Stomach (tissue), 9 donors: ENCODE data around the gene MRPL14. TPM values are rescaled to one million over a fixed set of nuclear protein-coding genes. Genes with fewer than 3 reads are reported as not detected.
A peak's percentile ranks its signal among the peaks of the same experiment; 100 is the strongest.
"Not testable (repeated sequence)": the region's sequence is repeated elsewhere in the genome, so short reads cannot be mapped to it uniquely, and the experiment has no call there.

Experiments
- DNase-seq, 2 donors: peaks; one replicate each; pipeline versions ENCODE4 v3.0.0 to v3.0.0-alpha.2; 2013 to 2019
- H3K27ac ChIP-seq, 5 donors: fragments of 200-600 bp in 4 of 5; sonication (generic) in 4 of 5; one replicate each; pipeline ENCODE4 v1.5.1; 2013 to 2019; ENCODE audit warnings: mild to moderate bottlenecking in 1 of 5, moderate library complexity in 1 of 5
- H3K27me3 ChIP-seq, 3 donors: fragments of 200-600 bp; sonication (generic); one replicate each; pipeline ENCODE4 v1.5.1; 2017 to 2019; ENCODE audit warnings: mixed run types in 1 of 3
- H3K36me3 ChIP-seq, 4 donors: fragments of 200-600 bp; sonication (generic); 1 replicate in 3 of 4; 2 replicates in 1 of 4; pipeline ENCODE4 v1.5.1; 2016 to 2019
- H3K4me1 ChIP-seq, 4 donors: fragments of 200-600 bp; sonication (generic); one replicate each; pipeline ENCODE4 v1.5.1; 2016 to 2019
- H3K4me3 ChIP-seq, 4 donors: fragments of 200-600 bp; sonication (generic) in 3 of 4; one replicate each; pipeline ENCODE4 v1.5.1; 2016 to 2019; ENCODE audit warnings: mild to moderate bottlenecking in 1 of 4
- H3K9me3 ChIP-seq, 4 donors: fragments of 200-600 bp; sonication (generic); one replicate each; pipeline ENCODE4 v1.5.1; 2016 to 2019
- CTCF ChIP-seq, 7 experiments: fragments of 450-650 bp in 4 of 7; fragments of 200-600 bp in 3 of 7; sonication (generic) in 3 of 7; IDR thresholded peaks; one replicate each; pipeline ENCODE4 v1.5.1; 2016 to 2019; ENCODE audit warnings: antibody characterized with exemption in 7 of 7, control low read depth in 2 of 7, mild to moderate bottlenecking in 1 of 7
- EP300 ChIP-seq: sonication (generic); formaldehyde crosslinking; IDR thresholded peaks from one replicate; pipeline ENCODE4 v1.6.1; 2017; ENCODE audit warnings: antibody characterized with exemption
- POLR2A ChIP-seq, 4 donors: fragments of 450-650 bp; IDR thresholded peaks; one replicate each; pipeline ENCODE4 v1.6.1; 2016; ENCODE audit warnings: antibody characterized with exemption in 4 of 4, control low read depth in 2 of 4, mild to moderate bottlenecking in 1 of 4, moderate library complexity in 1 of 4
- POLR2AphosphoS5 ChIP-seq, 3 donors: sonication (generic); formaldehyde crosslinking; IDR thresholded peaks; one replicate each; pipeline ENCODE4 v1.6.1; 2016; ENCODE audit warnings: antibody characterized with exemption in 3 of 3
- WGBS, 5 donors: extraction: QIAGEN DNeasy Blood & Tissue Kit in 3 of 5; methylation state at CpG; one replicate each; pipeline versions ENCODE4 v1.1.5 to v1.1.7; 2013 to 2018; 5-methylcytosine and 5-hydroxymethylcytosine counted together
- intact Hi-C: fragments of 100-400 bp; cut with DNase I; formaldehyde crosslinking; loops from one replicate; pipeline ENCODE4 v1.15.1; 2023; ENCODE audit warnings: low total_unique reads
- polyA plus RNA-seq, 3 donors: library from polyadenylated mRNA; stranded (reverse); fragments of 200-250 nt; gene quantifications; one replicate each; pipeline ENCODE4 v1.2.3, GENCODE V29; 2013
- total RNA-seq, 5 donors: library from RNA; depleted of rRNA; stranded (reverse); fragments of >200 nt; gene quantifications; one replicate each; pipeline versions ENCODE4 v1.1.0 to v1.2.3, GENCODE V29; 2014 to 2016
- donor health status: healthy with polysubstance abuse.
- donor health status: Bipolar disorder and iron deficiency.
- donor health status: healthy.

MRPL14 gene
- total and polyA plus RNA-seq, 8 donors = 17.0 to 82.3 (median 57.0) TPM

DNA sequence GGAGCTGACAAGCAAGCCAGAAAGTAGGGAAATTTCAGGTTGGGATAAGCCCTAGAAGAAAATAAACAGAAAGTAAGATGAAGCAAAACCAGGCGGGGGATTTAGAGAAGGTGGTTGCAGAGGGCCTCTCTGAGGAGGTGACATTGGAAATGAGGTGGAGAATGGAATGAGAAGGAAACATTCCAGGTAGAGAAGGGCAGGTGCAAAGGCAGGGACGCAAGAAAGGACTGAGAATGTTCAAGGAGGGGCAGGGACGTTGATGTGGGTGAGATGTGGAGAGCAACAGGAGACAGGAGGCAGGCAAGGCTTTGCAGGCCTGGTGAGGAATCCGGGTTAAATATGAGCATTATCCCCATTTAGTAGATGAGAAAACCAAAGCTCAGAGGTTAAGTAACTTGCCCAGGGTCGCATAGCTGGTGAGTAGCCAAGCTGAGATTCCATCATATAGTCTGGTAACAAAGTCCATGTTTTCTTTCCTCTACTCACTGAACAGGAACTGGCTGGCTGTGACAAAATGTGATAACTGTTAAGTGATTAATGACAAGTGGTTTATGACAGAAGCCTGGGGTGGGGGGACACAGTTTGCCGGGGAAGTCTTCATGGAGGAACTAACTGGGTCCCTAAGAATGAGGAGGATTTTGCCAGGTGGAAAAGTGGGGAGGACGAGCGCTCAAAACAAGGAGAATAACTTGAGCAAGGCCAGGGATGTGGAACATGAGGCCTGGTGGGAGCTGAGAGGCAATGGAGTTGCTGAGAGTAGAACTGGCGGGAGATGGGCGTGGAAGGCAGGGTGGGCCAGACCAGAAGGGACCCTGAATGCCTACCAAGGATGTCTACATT, 32.6 kb downstream of the MRPL14 start:
- no peak for TF ChIP-seq EP300
- Histone ChIP-seq H3K9me3 (no peaks in the 10 kb centered on the region), H3K4me3 (no peak overlapping the region), H3K4me1 (peaks cover 5 to 22% (median 6%) of the 10 kb centered on the region in 4 donors), H3K27ac (peak overlapping the region in 3 of 5 donors; percentile 28 to 49 (median 30)), H3K36me3 (peaks cover 0 to 14% (median 4%) of the 10 kb centered on the region in 4 donors), H3K27me3 (no peaks in the 10 kb centered on the region)
- peak in 1 of 2 donors; percentile 83 for DNase-seq
- 50 to 63% (median 59%) methylated on average over 10 of the region's 10 CpGs for WGBS, 5 donors
- intact Hi-C loops = loop anchor here (5.0 kb wide), 1 partner anchor 58 kb away; no protein-coding TSS in a partner anchor

DNA sequence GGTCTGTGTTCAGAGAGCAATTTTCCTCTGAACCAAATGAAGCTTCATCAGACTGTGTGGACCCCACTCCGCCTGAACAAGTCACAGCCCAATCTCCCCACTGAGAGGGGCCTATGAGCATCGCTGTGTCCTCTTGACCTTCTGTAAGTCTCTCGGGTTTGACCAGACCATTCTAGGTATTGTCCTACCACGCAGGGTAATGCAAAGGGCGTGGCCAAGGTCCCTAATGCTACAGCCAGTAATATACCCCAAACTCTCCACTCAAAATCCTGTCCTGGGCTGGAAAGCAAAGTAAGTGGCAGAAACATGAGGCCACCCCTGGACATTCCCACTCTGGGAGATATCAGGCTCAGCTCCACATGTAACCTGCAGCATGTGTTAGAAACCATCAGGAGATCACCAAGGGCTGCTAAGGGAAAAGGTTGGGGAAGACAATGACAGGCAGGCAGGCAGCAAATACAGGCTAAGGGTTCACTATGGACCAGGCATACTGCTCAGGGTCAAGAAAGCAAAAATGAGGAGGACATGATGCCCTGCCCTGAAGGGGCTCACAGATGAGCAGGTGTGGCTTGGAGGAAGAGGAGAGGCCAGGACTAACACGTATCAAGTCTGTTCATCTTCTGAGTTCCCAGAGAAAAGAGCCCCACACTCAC, 33.4 kb downstream of the MRPL14 start:
- WGBS, 5 donors = 81 to 92% (median 82%) methylated on average over 6 of the region's 6 CpGs
- TF ChIP-seq CTCF (IDR thresholded peaks at IDR 0.05) (no peak), POLR2AphosphoS5 (IDR thresholded peaks at IDR 0.05) (no peak), POLR2A (IDR thresholded peaks at IDR 0.05) (no peak), EP300 (no peak)
- Histone ChIP-seq H3K27ac (no peak overlapping the region), H3K4me3 (no peak overlapping the region), H3K9me3 (no peaks in the 10 kb centered on the region), H3K27me3 (no peaks in the 10 kb centered on the region), H3K36me3 (peaks cover 0 to 14% (median 7%) of the 10 kb centered on the region in 4 donors), H3K4me1 (peaks cover 5 to 22% (median 6%) of the 10 kb centered on the region in 4 donors)
- no peak for DNase-seq
- intact Hi-C loops = no loop called here

- Histone ChIP-seq H3K27me3 (no peaks in the 10 kb centered on the region), H3K9me3 (no peaks in the 10 kb centered on the region), H3K4me3 (no peak overlapping the region), H3K4me1 (peaks cover 5 to 22% (median 6%) of the 10 kb centered on the region in 4 donors), H3K27ac (no peak overlapping the region), H3K36me3 (peaks cover 0 to 14% (median 7%) of the 10 kb centered on the region in 4 donors)
- no peak for DNase-seq
- intact Hi-C loops = no loop called here
- 80 to 93% (median 90%) methylated on average over 5 of the region's 5 CpGs for WGBS, 5 donors
- TF ChIP-seq POLR2AphosphoS5 (IDR thresholded peaks at IDR 0.05) (no peak), EP300 (no peak), POLR2A (IDR thresholded peaks at IDR 0.05) (no peak), CTCF (IDR thresholded peaks at IDR 0.05) (no peak)
Observed at GRCh38 chr6:44093066-44093465, 34.2 kb downstream of the MRPL14 start.

GRCh38 chr6:44091981-44092884, 35.0 kb downstream of the MRPL14 start:
- Histone ChIP-seq H3K27me3 (no peaks in the 10 kb centered on the region), H3K4me1 (peaks cover 5 to 24% (median 6%) of the 10 kb centered on the region in 4 donors), H3K36me3 (peaks cover 0 to 14% (median 7%) of the 10 kb centered on the region in 4 donors), H3K4me3 (no peak overlapping the region), H3K9me3 (no peaks in the 10 kb centered on the region), H3K27ac (no peak overlapping the region)
- intact Hi-C loops = no loop called here
- DNase-seq = no peak
- no peak for TF ChIP-seq POLR2AphosphoS5 (IDR thresholded peaks at IDR 0.05)
- TF ChIP-seq CTCF (IDR thresholded peaks at IDR 0.05) = no peak
- no peak for TF ChIP-seq POLR2A (IDR thresholded peaks at IDR 0.05)
- TF ChIP-seq EP300 = no peak
- WGBS, 5 donors = 69 to 81% (median 71%) methylated on average over 7 of the region's 7 CpGs

DNA sequence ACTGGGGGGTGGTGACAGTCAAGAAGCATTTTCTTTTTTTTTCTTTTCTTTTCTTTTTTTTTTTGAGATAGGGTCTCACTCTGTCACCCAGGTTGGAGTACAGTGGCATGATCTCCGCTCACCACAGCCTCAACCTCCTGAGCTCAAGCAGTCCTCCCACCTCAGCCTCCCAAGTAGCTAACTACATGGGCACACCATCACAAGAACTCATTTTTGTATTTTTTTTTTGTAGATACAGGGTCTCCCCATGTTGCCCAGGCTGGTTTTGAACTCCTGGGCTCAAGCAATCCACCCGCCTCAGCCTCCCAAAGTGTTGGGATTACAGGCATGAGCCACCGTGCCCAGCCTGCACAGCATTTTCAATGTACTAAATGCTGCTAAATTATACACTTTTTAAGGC, 35.9 kb downstream of the MRPL14 start:
- H3K27me3 ChIP-seq, intact Hi-C loops, H3K4me3 ChIP-seq, H3K9me3 ChIP-seq, DNase-seq, H3K27ac ChIP-seq: not testable (repeated sequence)
- Histone ChIP-seq H3K4me1 (peaks cover 0 to 27% (median 3%) of the 10 kb centered on the region in 4 donors), H3K36me3 (peaks cover 0 to 14% (median 7%) of the 10 kb centered on the region in 4 donors)
- WGBS, 5 donors = 96 to 100% (median 98%) methylated on average over 3 of the region's 3 CpGs
